DMS53 treated with DMSO at 0.1 percent for 48 hours (cell line): ENCODE data around the gene MEGF8.

ENCODE experiments used
- DNase-seq: peaks from one replicate; lab custom pipeline; 2025; ENCODE audit not compliant: unreplicated experiment; lab: John Stamatoyannopoulos, UW

The MEGF8 gene

GRCh38 chr19:42409477-42409876, 84.0 kb downstream of the MEGF8 start:
- no peak for DNase-seq

- no peak for DNase-seq
Observed at GRCh38 chr19:42410371-42410770, 84.9 kb downstream of the MEGF8 start.

- no peak for DNase-seq
Observed at GRCh38 chr19:42411581-42412178, 86.2 kb downstream of the MEGF8 start.

- no peak for DNase-seq
Observed at GRCh38 chr19:42412227-42412626, 86.8 kb downstream of the MEGF8 start.

GRCh38 chr19:42412661-42413076, 87.2 kb downstream of the MEGF8 start:
- no peak for DNase-seq

GRCh38 chr19:42419309-42419708, 93.9 kb downstream of the MEGF8 start:
- no peak for DNase-seq

GRCh38 chr19:42420055-42420544, 94.7 kb downstream of the MEGF8 start:
- peak; percentile 41 for DNase-seq

GRCh38 chr19:42421101-42421500, 95.7 kb downstream of the MEGF8 start:
- no peak for DNase-seq

- no peak for DNase-seq
Observed at GRCh38 chr19:42421591-42422031, 96.2 kb downstream of the MEGF8 start.

GRCh38 chr19:42422092-42422900, 96.9 kb downstream of the MEGF8 start:
- DNase-seq = no peak

- DNase-seq = no peak
Observed at GRCh38 chr19:42422901-42423461, 97.5 kb downstream of the MEGF8 start.

- DNase-seq = peak; percentile 17
Observed at GRCh38 chr19:42423462-42424344, 98.3 kb downstream of the MEGF8 start.

GRCh38 chr19:42424345-42424707, 98.9 kb downstream of the MEGF8 start:
- no peak for DNase-seq

GRCh38 chr19:42424712-42425131, 99.3 kb downstream of the MEGF8 start:
- DNase-seq = no peak

- no peak for DNase-seq
Observed at GRCh38 chr19:42426643-42427042, 101.2 kb downstream of the MEGF8 start.

GRCh38 chr19:42427313-42427712, 101.9 kb downstream of the MEGF8 start, which contains the start of gene LIPE:
TSS of gene LIPE (minus strand) at chr19:42427388. CDS start at chr19:42427149, 239 bp downstream.
- DNase-seq = no peak
